GM12892 (cell line): Measurements from ENCODE around the gene UBE2C.

ENCODE experiments used
- POLR2A ChIP-seq: IDR thresholded peaks from 2 replicates; pipeline ENCODE4 v1.6.1; 2011; ENCODE audit warnings: low read depth, low read length, control low read depth
- POLR2AphosphoS5 ChIP-seq: IDR thresholded peaks from 2 replicates; pipeline ENCODE4 v1.6.1; 2011; ENCODE audit warnings: low read depth, low read length, control low read depth
- TAF1 ChIP-seq: IDR thresholded peaks from 2 replicates; pipeline ENCODE4 v1.6.1; 2011; ENCODE audit warnings: low read depth, mild to moderate bottlenecking, control low read depth, low read length, borderline replicate concordance

- TF ChIP-seq TAF1 = no peak
- no peak for TF ChIP-seq POLR2A
- TF ChIP-seq POLR2AphosphoS5 = no peak
Measured at GRCh38 chr20:45850926-45851325, 38.5 kb downstream of the UBE2C start.
